Nephron progenitor cell (in vitro differentiated cells): Measurements from ENCODE around the gene SPTSSA.

ENCODE experiments used
- DNase-seq: peaks from one replicate; pipeline ENCODE4 v3.0.0; 2021
- H3K27ac Mint-ChIP-seq: 2 replicates; pipeline ENCODE4 v1.8.0; 2021; ENCODE audit warnings: mild to moderate bottlenecking, moderate library complexity, mixed read lengths
- H3K27me3 Mint-ChIP-seq: 2 replicates; pipeline ENCODE4 v1.8.0; 2021; ENCODE audit warnings: mild to moderate bottlenecking, low read depth, mixed read lengths; ENCODE audit not compliant: poor library complexity
- H3K36me3 Mint-ChIP-seq: 2 replicates; pipeline ENCODE4 v1.8.0; 2021; ENCODE audit warnings: low read depth, mixed read lengths
- H3K4me1 Mint-ChIP-seq: 2 replicates; pipeline ENCODE4 v1.8.0; 2021; ENCODE audit warnings: mixed read lengths
- H3K4me3 Mint-ChIP-seq: 2 replicates; pipeline ENCODE4 v1.8.0; 2021; ENCODE audit warnings: mild to moderate bottlenecking, moderate library complexity, mixed read lengths
- H3K9me3 Mint-ChIP-seq: 2 replicates; pipeline ENCODE4 v1.8.0; 2021; ENCODE audit warnings: mild to moderate bottlenecking, moderate library complexity, mixed read lengths
- CTCF ChIP-seq: fragments of 200-600 bp; sonication (generic); IDR thresholded peaks from 2 replicates; pipeline ENCODE4 v1.5.0; 2021; ENCODE audit warnings: antibody characterized with exemption

SPTSSA gene

GRCh38 chr14:34457186-34457585 is 4.9 kb downstream of the SPTSSA start:
- H3K36me3 Mint-ChIP-seq = peaks cover 47% of the 10 kb centered on the region
- peaks cover 23% of the 10 kb centered on the region for H3K4me1 Mint-ChIP-seq
- no peak overlapping the region for H3K27ac Mint-ChIP-seq
- no peak overlapping the region for H3K4me3 Mint-ChIP-seq
- no peak for TF ChIP-seq CTCF
- no peaks in the 10 kb centered on the region for H3K9me3 Mint-ChIP-seq
- DNase-seq = no peak
- H3K27me3 Mint-ChIP-seq = no peaks in the 10 kb centered on the region

- Mint-ChIP-seq H3K4me1 (no peaks in the 10 kb centered on the region), H3K4me3 (no peak overlapping the region), H3K36me3 (peaks cover 56% of the 10 kb centered on the region), H3K27ac (no peak overlapping the region), H3K9me3 (no peaks in the 10 kb centered on the region), H3K27me3 (no peaks in the 10 kb centered on the region)
- TF ChIP-seq CTCF = no peak
- DNase-seq = no peak
Observed at GRCh38 chr14:34453226-34453625, 8.8 kb downstream of the SPTSSA start.

GRCh38 chr14:34452258-34452822 is 9.7 kb downstream of the SPTSSA start:
- no peak for TF ChIP-seq CTCF
- no peaks in the 10 kb centered on the region for H3K27me3 Mint-ChIP-seq
- no peak overlapping the region for H3K4me3 Mint-ChIP-seq
- no peak for DNase-seq
- H3K4me1 Mint-ChIP-seq = no peaks in the 10 kb centered on the region
- H3K9me3 Mint-ChIP-seq = no peaks in the 10 kb centered on the region
- peaks cover 57% of the 10 kb centered on the region for H3K36me3 Mint-ChIP-seq
- no peak overlapping the region for H3K27ac Mint-ChIP-seq

GRCh38 chr14:34450958-34451357 is 11.1 kb downstream of the SPTSSA start:
- no peak overlapping the region for H3K27ac Mint-ChIP-seq
- no peaks in the 10 kb centered on the region for H3K4me1 Mint-ChIP-seq
- peaks cover 62% of the 10 kb centered on the region for H3K36me3 Mint-ChIP-seq
- no peak overlapping the region for H3K4me3 Mint-ChIP-seq
- no peak for DNase-seq
- H3K9me3 Mint-ChIP-seq = no peaks in the 10 kb centered on the region
- no peaks in the 10 kb centered on the region for H3K27me3 Mint-ChIP-seq
- no peak for TF ChIP-seq CTCF

- H3K27ac Mint-ChIP-seq = no peak overlapping the region
- H3K9me3 Mint-ChIP-seq = no peaks in the 10 kb centered on the region
- H3K4me1 Mint-ChIP-seq = no peaks in the 10 kb centered on the region
- no peaks in the 10 kb centered on the region for H3K27me3 Mint-ChIP-seq
- no peak overlapping the region for H3K4me3 Mint-ChIP-seq
- peaks cover 59% of the 10 kb centered on the region for H3K36me3 Mint-ChIP-seq
- no peak for DNase-seq
- TF ChIP-seq CTCF = no peak
Observed at GRCh38 chr14:34450542-34450915, 11.5 kb downstream of the SPTSSA start.

DNA sequence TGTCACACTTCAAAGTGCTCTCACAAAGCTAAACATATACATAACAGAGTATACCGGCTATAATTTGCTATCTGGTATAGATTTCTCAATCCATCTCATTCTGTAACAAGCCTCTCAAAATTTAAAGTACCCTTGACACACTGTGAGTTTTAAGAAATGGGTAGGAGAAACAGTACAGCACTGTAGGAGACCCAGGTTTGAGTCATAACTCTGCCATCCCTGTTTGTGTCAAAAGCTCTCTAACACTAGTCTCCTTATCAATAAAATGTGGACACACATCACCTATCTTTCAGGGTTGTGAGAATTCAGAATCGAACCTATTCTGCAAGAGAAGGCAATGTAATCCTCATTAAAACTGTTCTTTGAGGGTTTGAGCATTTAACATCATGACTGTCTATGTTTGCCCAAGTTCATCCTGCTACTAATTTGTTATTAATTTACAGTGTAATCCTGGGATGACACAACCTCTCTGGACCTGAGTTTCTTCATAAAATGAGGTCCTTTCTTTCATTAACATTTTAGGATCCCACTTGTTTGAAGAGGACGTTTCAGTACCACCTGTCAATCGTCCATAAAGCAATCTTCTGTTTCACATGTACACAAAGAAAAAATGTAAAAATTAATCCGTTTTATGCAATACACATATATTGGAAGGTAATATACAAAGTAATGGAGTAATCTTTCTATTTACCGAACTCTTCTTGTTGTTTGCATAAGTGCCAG is 12.1 kb downstream of the SPTSSA start:
- Mint-ChIP-seq H3K27me3 (no peaks in the 10 kb centered on the region), H3K36me3 (peaks cover 54% of the 10 kb centered on the region), H3K27ac (no peak overlapping the region), H3K9me3 (no peaks in the 10 kb centered on the region), H3K4me1 (no peaks in the 10 kb centered on the region), H3K4me3 (no peak overlapping the region)
- DNase-seq = no peak
- TF ChIP-seq CTCF = no peak
